AG09309 (cell line): Measurements from ENCODE around the gene KRTAP10-8.

Source experiments
- DNase-seq: peaks from one replicate; pipeline ENCODE4 v3.0.0-alpha.2; 2010; ENCODE audit warnings: low read depth
- H3K4me3 ChIP-seq: 2 replicates; pipeline ENCODE4 v1.5.1; 2011; ENCODE audit warnings: mild to moderate bottlenecking, low read depth, low read length, moderate library complexity; ENCODE audit not compliant: control insufficient read depth
- CTCF ChIP-seq: IDR thresholded peaks from 2 replicates; pipeline ENCODE4 v1.5.1; 2011; ENCODE audit warnings: mild to moderate bottlenecking, low read depth, low read length, inconsistent platforms; ENCODE audit not compliant: insufficient read depth, control insufficient read depth; ENCODE audit errors: missing control alignments

KRTAP10-8 gene

GRCh38 chr21:44612669-44613229, 870 bp downstream of the KRTAP10-8 start:
- no peak for TF ChIP-seq CTCF
- H3K4me3 ChIP-seq = no peak overlapping the region
- DNase-seq = no peak

- TF ChIP-seq CTCF = no peak
- no peak overlapping the region for H3K4me3 ChIP-seq
- DNase-seq = no peak
These were observed 1.7 kb downstream of the KRTAP10-8 start for GRCh38 chr21:44613386-44614155.

- H3K4me3 ChIP-seq = no peak overlapping the region
- no peak for TF ChIP-seq CTCF
- DNase-seq = no peak
These were observed 2.3 kb downstream of the KRTAP10-8 start for GRCh38 chr21:44614161-44614631.

GRCh38 chr21:44614961-44615391, 3.1 kb downstream of the KRTAP10-8 start:
- H3K4me3 ChIP-seq = no peak overlapping the region
- no peak for DNase-seq
- no peak for TF ChIP-seq CTCF

- no peak for DNase-seq
- TF ChIP-seq CTCF = no peak
These were observed 3.6 kb downstream of the KRTAP10-8 start for GRCh38 chr21:44615466-44615865.

GRCh38 chr21:44615911-44616590, 4.2 kb downstream of the KRTAP10-8 start:
- no peak overlapping the region for H3K4me3 ChIP-seq
- no peak for DNase-seq
- no peak for TF ChIP-seq CTCF

More at GRCh38 chr21:44615466-44615865, 3.6 kb downstream of the KRTAP10-8 start:
- H3K4me3 ChIP-seq = no peak overlapping the region
